Stimulated activated CD4-positive, alpha-beta T cell treated with anti-CD3 and anti-CD28 coated beads, Interleukin-2, amount 100 ng/mL, for 48 hours (primary cell): ENCODE measurements around the gene SAXO1.

Experiments used
- DNase-seq, 2 donors: peaks; one replicate each; pipeline ENCODE4 v3.0.0-alpha.2; 2020

SAXO1 gene

DNA sequence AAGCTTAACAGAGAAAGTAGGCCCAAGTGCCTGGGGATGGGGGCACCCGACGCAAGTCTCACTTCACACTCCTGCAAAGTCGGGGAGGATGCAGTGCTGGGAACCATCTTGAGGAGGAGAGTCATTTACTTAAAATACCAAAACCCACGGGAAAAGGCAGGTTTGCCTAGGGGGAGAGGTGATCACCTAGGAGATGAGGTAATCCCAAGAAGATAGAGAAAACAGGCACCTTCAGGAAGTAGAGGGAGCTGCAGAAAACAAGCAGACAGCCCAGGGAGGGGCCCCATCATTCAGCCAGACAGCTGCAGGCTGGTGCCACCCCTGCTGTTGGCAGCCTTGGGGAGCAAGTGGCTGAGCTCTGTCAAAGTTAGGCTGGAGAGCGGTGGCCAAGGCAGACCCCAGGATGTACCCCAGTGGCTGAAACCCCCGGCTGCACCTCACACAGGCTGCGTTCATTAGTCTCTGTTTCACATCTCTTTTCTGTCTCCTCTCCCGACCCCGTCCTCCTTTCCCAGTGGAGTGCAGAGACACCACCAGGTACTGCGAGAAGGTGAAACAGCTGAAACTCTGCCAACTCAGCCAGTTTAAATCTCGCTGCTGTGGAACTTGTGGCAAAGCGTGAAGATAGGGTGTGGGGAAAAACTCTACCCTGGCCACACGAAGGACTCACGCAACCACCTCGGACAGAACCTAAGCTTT is 124.9 kb downstream of the SAXO1 start:
- no peak for DNase-seq

- DNase-seq, result no peak
Observed at GRCh38 chr9:18906656-18907395, 126.2 kb downstream of the SAXO1 start.

DNA sequence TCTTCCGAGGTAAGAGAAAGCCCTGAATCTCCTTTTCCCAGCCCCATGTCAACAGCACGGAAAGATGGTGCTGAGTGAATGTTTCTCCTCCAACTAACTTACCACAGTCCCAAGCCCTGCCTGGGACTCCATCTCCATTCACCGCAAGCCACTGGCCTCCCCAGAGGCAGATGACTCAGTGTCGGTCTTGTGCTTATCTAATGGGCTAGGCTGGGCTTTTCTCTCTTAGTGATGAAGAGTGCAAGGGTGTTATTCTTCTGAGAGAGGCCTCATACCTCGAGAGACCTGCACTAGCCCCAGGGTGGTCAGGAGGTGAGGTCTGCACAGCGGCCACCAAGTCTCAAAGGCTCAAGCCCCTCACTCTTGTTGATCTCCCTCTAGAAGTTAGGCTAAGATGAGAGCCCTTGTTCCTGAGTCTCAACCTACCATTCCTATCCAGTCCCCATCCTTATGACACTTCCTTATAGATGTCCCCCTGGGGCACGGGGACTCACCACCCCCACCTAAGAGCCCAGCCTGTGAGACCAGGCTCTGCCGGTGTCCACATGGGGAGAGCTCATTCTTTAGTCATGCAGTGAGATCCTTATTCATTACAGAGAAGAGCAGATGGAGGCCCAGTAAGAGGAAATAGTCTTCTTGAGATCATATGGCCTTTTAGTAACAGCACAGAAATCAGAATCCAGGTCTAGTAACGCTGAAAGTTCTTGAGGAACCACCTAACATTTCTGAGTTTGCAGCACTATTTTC is 127.0 kb downstream of the SAXO1 start:
- no peak for DNase-seq

DNA sequence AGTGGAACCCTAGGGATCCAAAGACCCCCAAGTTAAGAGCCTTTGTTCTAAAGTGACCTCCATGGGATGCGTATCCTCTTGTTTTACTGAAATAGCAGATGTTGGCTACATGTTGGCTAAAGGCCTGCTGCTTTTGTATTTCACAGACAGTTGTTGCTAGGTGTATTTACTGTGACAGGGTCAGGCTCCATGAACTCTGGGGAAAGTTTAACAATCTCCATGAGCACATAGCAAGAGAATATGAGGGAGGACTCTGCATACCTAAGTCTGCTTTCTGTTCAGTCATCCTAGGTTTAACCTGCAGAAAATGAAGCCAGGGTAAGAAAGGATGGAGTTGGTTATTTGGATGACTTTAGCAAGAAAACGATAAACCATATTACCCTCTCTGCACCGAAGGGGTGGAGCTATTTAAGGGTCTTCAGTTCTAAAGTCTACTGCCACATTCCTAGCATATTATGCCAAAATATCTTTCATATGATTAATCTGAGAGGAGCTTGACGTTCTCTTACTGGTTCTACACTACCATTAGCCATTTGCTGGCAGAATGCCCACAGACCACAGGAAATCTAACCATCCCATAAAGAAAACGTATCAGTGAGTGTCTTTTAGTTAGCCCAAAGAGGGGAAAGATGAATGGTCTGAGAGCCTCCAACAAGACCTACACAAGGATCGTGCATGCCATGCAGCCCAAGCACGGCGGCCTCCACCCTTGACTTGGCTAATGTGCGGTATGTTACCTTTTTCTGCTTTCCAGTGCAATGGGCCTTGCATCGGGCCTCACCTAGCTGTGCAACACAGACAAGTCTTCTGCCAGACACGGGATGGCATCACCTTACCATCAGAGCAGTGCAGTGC is 127.8 kb downstream of the SAXO1 start:
- no peak for DNase-seq

GRCh38 chr9:18903450-18903849 is 129.6 kb downstream of the SAXO1 start:
- DNase-seq, result no peak

DNA sequence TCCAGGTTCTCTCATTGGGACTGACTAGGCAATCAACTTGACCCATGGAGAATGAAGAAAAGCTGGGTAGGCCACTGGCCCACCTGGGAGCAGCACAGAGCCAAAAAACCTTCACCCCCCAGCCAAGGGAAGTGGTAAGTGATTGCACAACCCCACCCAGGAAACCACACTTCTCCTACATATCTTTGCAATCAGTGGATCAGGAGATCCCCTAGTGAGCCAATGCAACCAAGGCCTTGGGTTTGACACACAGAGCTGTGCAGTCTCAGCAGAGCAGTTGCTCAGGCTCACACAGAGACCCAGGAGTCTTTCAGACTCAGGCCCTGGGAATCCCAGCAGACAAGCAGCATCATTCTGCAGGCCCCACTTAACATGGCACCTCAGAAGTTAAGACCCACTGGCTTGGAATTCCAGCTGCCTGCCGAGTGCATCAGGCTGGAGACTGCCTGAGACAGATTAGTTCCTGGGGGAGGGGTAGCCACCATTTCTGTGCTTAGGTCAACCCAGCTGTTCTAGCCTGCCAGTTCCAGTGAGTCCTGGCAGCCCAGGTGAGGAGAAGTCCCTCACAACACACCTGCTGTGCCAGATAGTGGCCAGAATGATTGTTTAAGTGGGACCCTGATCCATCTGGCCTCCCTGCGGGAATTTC is 136.4 kb downstream of the SAXO1 start:
- DNase-seq, result no peak

- DNase-seq, result no peak
Observed at GRCh38 chr9:18896004-18896403, 137.0 kb downstream of the SAXO1 start.

DNA sequence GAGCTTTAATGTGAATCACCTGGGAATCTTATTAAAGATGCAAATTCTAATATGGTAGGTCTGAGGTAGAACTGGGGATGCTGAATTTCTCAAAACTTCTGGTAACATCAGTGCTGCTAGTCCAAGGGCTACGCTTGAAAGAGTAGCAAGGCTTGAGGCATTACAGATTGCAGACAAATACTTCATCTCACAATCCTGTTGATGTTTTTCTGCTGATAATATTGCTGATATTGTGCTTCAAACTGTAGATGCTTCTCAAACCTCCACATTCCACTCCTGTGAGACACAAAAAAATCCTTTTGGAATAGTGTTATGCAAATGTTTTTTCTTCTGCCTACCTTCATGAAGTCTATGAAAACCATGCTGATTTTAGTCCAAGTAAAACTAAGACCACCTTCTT is 139.5 kb downstream of the SAXO1 start:
- no peak for DNase-seq

- no peak for DNase-seq
Observed at GRCh38 chr9:18893046-18893445, 140.0 kb downstream of the SAXO1 start.

DNA sequence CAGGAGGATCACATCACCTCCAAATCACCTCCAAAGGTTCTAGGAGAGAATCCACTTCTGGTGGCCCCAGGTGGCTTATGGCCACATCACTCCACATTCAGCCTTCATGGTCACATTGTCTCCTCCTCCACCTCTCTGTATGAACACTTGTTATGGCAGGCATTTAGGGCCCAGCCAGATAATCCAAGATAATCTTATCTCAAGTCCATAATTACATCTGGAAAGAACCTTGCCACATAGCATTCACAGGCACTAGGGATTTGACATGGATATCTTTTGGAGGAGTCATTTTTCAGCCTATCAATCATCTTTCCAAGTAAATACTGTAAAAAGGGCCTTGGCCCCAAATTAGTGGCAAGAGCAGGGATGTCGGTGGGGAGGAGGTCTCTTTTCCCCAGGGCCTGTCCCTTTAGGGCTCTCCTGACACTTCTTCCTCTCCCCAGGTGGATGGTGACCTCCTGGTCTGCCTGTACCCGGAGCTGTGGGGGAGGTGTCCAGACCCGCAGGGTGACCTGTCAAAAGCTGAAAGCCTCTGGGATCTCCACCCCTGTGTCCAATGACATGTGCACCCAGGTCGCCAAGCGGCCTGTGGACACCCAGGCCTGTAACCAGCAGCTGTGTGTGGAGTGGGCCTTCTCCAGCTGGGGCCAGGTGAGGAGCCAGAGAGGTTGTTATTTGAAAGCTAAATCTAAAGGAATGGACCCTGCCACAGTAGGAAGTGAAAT is 140.9 kb downstream of the SAXO1 start:
- no peak for DNase-seq

DNA sequence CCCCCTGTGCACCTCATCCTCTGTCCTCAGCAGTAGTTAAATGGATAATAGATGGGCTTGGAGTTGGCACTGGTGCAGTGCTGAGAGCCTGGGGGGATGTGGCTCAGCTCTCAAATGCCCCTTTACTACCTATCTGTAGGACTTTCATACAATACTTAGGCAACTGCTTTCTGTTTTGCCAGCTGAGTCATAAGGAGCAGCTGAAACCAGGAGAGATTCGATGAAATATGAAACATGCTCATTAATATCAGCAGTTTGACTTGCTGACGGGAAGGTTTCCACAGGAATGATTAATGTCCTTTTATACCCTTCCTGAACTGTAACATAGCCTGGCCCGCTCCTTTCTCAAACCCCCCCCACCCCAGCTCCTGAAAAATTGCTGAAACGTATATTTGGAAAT is 142.6 kb downstream of the SAXO1 start:
- DNase-seq, result no peak

- no peak for DNase-seq
Observed at GRCh38 chr9:18889550-18889949, 143.5 kb downstream of the SAXO1 start.

DNA sequence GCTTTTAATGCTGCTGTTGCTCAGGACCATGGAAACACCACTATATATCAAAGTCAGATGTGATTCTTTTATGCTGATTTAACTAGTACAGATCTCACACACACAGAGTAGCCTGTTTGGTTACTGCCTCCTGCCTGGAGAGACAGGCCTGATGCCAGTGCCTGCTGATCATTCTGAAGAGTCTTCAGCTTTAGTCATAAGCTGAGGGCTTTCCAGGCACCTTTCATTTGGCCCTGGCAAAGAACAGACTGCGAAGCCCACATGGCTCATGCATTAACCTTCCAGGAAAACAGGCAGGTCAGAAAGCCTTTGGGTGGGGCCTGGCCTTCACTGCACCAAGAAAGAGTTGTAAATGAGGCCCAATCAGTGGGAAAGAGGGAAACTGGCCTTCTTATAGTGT is 144.7 kb downstream of the SAXO1 start:
- no peak for DNase-seq

- DNase-seq, result no peak
Observed at GRCh38 chr9:18887546-18887945, 145.5 kb downstream of the SAXO1 start.

DNA sequence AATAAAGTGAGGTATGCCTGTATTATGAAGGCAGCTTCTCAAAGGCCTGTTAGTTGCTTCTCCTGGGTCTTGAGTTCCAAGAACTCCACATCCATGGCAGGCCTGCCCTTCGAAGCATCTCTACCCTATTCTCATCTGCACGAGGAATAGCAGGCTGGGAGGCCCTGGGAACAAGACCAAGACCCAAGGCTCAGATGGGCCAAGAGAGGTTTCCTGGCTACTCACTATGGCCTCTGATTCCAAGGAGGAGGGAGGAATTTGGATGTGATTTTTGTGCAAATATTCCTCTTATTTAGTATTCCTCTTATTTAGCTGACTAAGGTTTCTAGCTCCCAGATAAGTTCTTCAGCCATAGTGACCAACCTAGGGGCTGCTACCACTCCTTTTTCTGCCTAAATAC is 151.3 kb downstream of the SAXO1 start:
- no peak for DNase-seq

DNA sequence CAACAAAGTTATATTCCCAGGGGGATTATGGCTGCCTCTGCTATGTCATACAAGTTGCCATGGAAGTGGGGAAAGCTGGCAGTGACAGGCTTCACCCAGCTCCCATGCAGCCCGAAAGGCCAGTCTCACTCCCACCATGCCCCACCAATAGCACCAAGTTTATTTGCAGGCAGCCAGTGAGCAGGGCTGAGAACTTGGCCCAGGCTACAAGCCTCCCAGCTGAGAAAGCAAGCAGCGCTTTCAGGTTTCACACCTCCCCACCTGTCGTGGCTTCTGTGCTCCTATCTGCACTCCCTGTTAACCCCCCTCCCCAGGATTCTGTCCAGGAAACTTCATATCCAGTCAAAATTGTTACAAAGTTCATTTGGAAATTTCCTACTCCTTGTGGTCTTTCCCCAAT is 155.0 kb downstream of the SAXO1 start:
- no peak for DNase-seq
